Neural cell (in vitro differentiated cells): ENCODE measurements around the gene GVQW3.

Source experiments
- MXI1 ChIP-seq: fragments of 450-650 bp; conservative IDR thresholded peaks from 2 replicates; pipeline ENCODE4 v1.6.1; 2014; ENCODE audit warnings: antibody characterized with exemption, mild to moderate bottlenecking; ENCODE audit not compliant: poor library complexity, severe bottlenecking
- SMC3 ChIP-seq: fragments of 450-650 bp; conservative IDR thresholded peaks from 2 replicates; pipeline ENCODE4 v1.6.1; 2014; ENCODE audit warnings: antibody characterized with exemption, mild to moderate bottlenecking, moderate library complexity; ENCODE audit not compliant: poor library complexity
- TF ChIP-seq, protein P1 (sequence below): fragments of 450-650 bp; IDR thresholded peaks from 2 replicates; pipeline ENCODE4 v1.5.1; 2014; ENCODE audit warnings: antibody characterized with exemption, mild to moderate bottlenecking, moderate library complexity; ENCODE audit not compliant: poor library complexity, severe bottlenecking

DNA sequence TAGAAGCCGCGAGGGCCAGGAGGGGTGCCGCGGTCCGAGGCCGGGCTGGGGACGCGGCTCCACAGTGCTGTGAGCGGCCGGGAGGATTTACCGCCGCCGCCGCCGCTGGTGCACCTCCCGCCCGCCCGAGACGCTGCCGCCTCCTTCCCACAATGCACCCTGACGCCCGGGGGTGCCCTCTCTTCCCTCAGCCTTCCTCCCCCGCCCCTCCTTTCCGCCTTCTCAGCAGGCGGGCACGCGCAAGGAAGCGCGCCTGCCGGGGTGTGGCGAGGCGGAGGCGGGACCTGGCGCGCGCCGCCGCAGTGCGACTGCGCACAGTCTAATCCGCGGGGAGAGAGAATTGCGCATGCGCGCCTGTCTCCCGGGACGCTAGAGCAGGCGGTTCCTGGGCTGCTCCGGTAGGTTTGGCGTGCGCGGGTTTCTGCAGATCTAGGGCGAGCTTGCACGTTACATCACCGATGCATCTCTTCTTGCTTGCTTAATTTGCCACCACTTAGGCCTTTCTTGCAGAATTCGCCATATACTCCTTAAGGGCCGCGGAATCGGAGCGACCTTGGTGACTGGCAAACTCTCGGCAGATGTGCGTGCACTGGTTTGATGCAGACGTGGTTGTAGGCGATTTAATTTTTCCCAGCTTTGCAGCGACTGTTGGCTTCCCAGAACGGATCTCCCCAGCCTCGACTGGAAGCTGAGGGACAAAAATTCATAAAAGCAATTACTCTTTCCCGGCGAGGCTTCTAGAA, at the start of gene GVQW3, which contains the start of gene THAP12:
- TF ChIP-seq, protein P1, sequence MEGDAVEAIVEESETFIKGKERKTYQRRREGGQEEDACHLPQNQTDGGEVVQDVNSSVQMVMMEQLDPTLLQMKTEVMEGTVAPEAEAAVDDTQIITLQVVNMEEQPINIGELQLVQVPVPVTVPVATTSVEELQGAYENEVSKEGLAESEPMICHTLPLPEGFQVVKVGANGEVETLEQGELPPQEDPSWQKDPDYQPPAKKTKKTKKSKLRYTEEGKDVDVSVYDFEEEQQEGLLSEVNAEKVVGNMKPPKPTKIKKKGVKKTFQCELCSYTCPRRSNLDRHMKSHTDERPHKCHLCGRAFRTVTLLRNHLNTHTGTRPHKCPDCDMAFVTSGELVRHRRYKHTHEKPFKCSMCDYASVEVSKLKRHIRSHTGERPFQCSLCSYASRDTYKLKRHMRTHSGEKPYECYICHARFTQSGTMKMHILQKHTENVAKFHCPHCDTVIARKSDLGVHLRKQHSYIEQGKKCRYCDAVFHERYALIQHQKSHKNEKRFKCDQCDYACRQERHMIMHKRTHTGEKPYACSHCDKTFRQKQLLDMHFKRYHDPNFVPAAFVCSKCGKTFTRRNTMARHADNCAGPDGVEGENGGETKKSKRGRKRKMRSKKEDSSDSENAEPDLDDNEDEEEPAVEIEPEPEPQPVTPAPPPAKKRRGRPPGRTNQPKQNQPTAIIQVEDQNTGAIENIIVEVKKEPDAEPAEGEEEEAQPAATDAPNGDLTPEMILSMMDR, result peak; percentile 65
- peak; percentile 63 for TF ChIP-seq SMC3
- TF ChIP-seq MXI1, result peak; percentile 91
